ENCODE results near the gene TMOD4. TPM values are rescaled to one million over a fixed set of nuclear protein-coding genes. Genes with fewer than 3 reads are reported as not detected.
A peak's percentile ranks its signal among the peaks of the same experiment; 100 is the strongest.

Gene TMOD4
- total and polyA plus RNA-seq, 9 of the 15 experiments (the other 6 are each of a cell fraction or from before 2014, with no cell fraction given), result 0.18 to 1.8 (median 1.1) TPM; not detected in 1

GRCh38 chr1:151189637-151190445, 14.1 kb upstream of the TMOD4 start, which contains the start of gene VPS72 (continued):
- TF ChIP-seq ZNF561 (CRISPR knock-in tag; conservative IDR thresholded peaks at IDR 0.05) (no peak), SMARCA4 (IDR thresholded peaks at IDR 0.05) (no peak), ZNF3 (CRISPR knock-in tag; IDR thresholded peaks at IDR 0.05) (no peak), GTF2A2 (tag; IDR thresholded peaks at IDR 0.05) (no peak), RHOXF2B (CRISPR knock-in tag; conservative IDR thresholded peaks at IDR 0.05) (no peak), ZFPM2 (CRISPR knock-in tag; IDR thresholded peaks at IDR 0.05) (no peak), DPF2 (IDR thresholded peaks at IDR 0.05) (no peak), ZBTB11 (CRISPR knock-in tag; IDR thresholded peaks at IDR 0.05) (no peak), UBTF (IDR thresholded peaks at IDR 0.05; ENCODE audit: borderline replicate concordance in 1 of 2, low read depth in 2 of 2, low read length in 2 of 2) (peak; percentile 54 to 73; a peak in 2 of 4 replicates), PRMT5 (CRISPR knock-in tag; IDR thresholded peaks at IDR 0.05) (no peak), ZNF324 (CRISPR knock-in tag; IDR thresholded peaks at IDR 0.05) (no peak), SMARCA5 (IDR thresholded peaks at IDR 0.05) (no peak), THRA (IDR thresholded peaks at IDR 0.05) (no peak), MBD2 (IDR thresholded peaks at IDR 0.05; ENCODE audit: borderline replicate concordance, low read depth) (0 out of 2 replicates have a peak, but pooled peaks have one; percentile 69), CLOCK (CRISPR knock-in tag; IDR thresholded peaks at IDR 0.05; ENCODE audit: borderline replicate concordance) (no peak), ZBTB34 (CRISPR knock-in tag; IDR thresholded peaks at IDR 0.05) (no peak), NR1H2 (CRISPR knock-in tag; IDR thresholded peaks at IDR 0.05) (no peak)
